Diencephalon (tissue), 1 donor: ENCODE data around the gene CDKAL1. TPM values are rescaled to one million over a fixed set of nuclear protein-coding genes. Genes with fewer than 3 reads are reported as not detected.

Experiments
- small RNA-seq: library from RNA; depleted of rRNA; stranded (forward); fragments of <200 nt; gene quantifications from one replicate; pipeline ENCODE3, GENCODE V24; 2014
- total RNA-seq: library from RNA; depleted of rRNA; stranded (reverse); fragments of >200 nt; gene quantifications from one replicate; pipeline ENCODE4 v1.2.3, GENCODE V29; 2014

CDKAL1 gene
- total RNA-seq: 41.3 TPM

GRCh38 chr6:20534295-20535262 lies at the start of gene CDKAL1:
Gene CDKAL1 (plus strand): TSS chr6:20534457. CDS start chr6:20546351, 11,894 bp downstream.

Small RNA genes lying within 50 kb of the gene (small RNA-seq; reads per million reads assigned to genes)
- gene RF00019 (not detected), gene RNU6-150P (not detected)

Other genes starting within 250 kb of the CDKAL1 start
- 10.1 TPM for gene E2F3, start 132.6 kb upstream of the CDKAL1 start, total RNA-seq